ENCODE data around the gene ATP11C. TPM values are rescaled to one million over a fixed set of nuclear protein-coding genes. Genes with fewer than 3 reads are reported as not detected.

ATP11C gene
- total and polyA plus RNA-seq, 2 of the 4 experiments (the other 2 are of a cell fraction): 19.3 to 40.0 TPM

DNA sequence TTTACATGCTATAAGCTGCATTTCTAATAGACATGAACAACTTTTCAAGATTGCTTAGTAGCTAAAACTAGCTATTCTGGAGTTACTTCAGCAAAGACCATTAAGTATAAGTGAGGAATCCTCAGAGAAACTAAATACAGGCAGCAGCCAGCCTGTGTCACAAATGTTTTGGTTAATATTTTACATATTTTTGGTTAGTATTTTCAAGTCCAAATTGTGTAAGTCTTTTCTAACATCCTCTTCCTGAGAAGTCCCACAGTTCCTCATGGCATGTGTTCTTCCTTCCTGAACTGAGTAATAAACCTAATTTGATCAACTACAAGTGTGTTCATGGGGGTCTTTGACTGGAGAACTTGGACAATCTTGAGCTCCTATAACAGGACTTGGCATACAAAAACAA is 182.5 kb downstream of the ATP11C start:
- intact Hi-C loops (cut with micrococcal nuclease): no loop called here
- no peak overlapping the region for H3K14ac ChIP-seq (replicated peaks; ENCODE audit: low read depth, low read length)

More for the DNA sequence above, 182.5 kb downstream of the ATP11C start:
- H2AK9ac ChIP-seq (replicated peaks; ENCODE audit: low read depth, low read length, poor library complexity): no peak overlapping the region
- H2AK5ac ChIP-seq (ENCODE audit: low read depth, low read length): no peak overlapping the region
- H3K56ac ChIP-seq (ENCODE audit: extremely low read depth, insufficient read depth, low read length): no peak overlapping the region
- no peak overlapping the region for H3K4me3 ChIP-seq (ENCODE audit: insufficient read depth, low read depth, low read length)
- no peaks in the 10 kb centered on the region for H3K9me3 ChIP-seq (ENCODE audit: control insufficient read depth, insufficient read depth, low read length)
- no peak overlapping the region for H3K18ac ChIP-seq (ENCODE audit: low read depth, low read length)
- in situ Hi-C loops (cut with MboI; ENCODE audit: low sequenced_read_pairs) (no loop called here), dilution Hi-C loops (cut with HindIII; ENCODE audit: low sequenced_read_pairs, unreplicated experiment) (no loop called here)
- H2BK5ac ChIP-seq (ENCODE audit: low read depth, low read length, poor library complexity, severe bottlenecking): no peak overlapping the region
- no peaks in the 10 kb centered on the region for H4K20me1 ChIP-seq (ENCODE audit: insufficient read depth, low read length)
- no peak overlapping the region for H3K23ac ChIP-seq (ENCODE audit: low read depth, low read length)
- H3K4ac ChIP-seq (ENCODE audit: low read depth, low read length): no peak overlapping the region
- no peaks in the 10 kb centered on the region for H3K27me3 ChIP-seq (ENCODE audit: control insufficient read depth, insufficient read depth, low read length)
- H3K9ac ChIP-seq (ENCODE audit: low read depth, low read length): no peak overlapping the region
- H2AFZ ChIP-seq (replicated peaks; ENCODE audit: low read length, poor library complexity): no peak overlapping the region
- no peak overlapping the region for H2BK20ac ChIP-seq (ENCODE audit: low read depth, low read length)
- H4K5ac ChIP-seq (ENCODE audit: low read depth, low read length): no peak overlapping the region
- no peaks in the 10 kb centered on the region; a peak in 1 of 4 replicates for H3K79me1 ChIP-seq (ENCODE audit: low read depth in 1 of 2, low read length in 2 of 2)
- H3K4me2 ChIP-seq (ENCODE audit: low read depth, low read length): no peak overlapping the region
- no peak overlapping the region for H3K27ac ChIP-seq (ENCODE audit: insufficient read depth, low read length)
- peak; percentile 2 for DNase-seq
- H3K9me1 ChIP-seq (ENCODE audit: insufficient read depth, low read length): no peaks in the 10 kb centered on the region; the same call in 1 of the 2 replicates
- H2BK120ac ChIP-seq (ENCODE audit: low read depth, low read length): no peak overlapping the region
- no peak overlapping the region for H4K91ac ChIP-seq (ENCODE audit: insufficient read depth, low read depth, low read length)
- no peak overlapping the region for H4K8ac ChIP-seq (ENCODE audit: low read depth in 2 of 2, low read length in 2 of 2)
- H2BK15ac ChIP-seq (ENCODE audit: low read depth, low read length): no peak overlapping the region
- POLR2A ChIA-PET (ENCODE audit: unreplicated experiment): no interaction called here
- TF ChIP-seq MXI1 (IDR thresholded peaks at IDR 0.05; ENCODE audit: borderline replicate concordance, low read depth, low read length) (no peak), BHLHE40 (IDR thresholded peaks at IDR 0.05; ENCODE audit: low read depth, low read length) (no peak), SMC3 (IDR thresholded peaks at IDR 0.05; ENCODE audit: low read depth, low read length) (no peak), POLR2A (IDR thresholded peaks at IDR 0.05; ENCODE audit: low read depth, low read length) (no peak), RFX5 (IDR thresholded peaks at IDR 0.05; ENCODE audit: low read depth, low read length) (no peak), CHD1 (IDR thresholded peaks at IDR 0.05; ENCODE audit: low read depth, low read length) (no peak), RAD21 (IDR thresholded peaks at IDR 0.05; ENCODE audit: low read length) (no peak), CEBPB (IDR thresholded peaks at IDR 0.05; ENCODE audit: low read depth, low read length) (no peak), MAFK (IDR thresholded peaks at IDR 0.05; ENCODE audit: low read depth, low read length) (no peak), FOS (IDR thresholded peaks at IDR 0.05; ENCODE audit: low read depth, low read length) (no peak), RCOR1 (IDR thresholded peaks at IDR 0.05; ENCODE audit: insufficient replicate concordance, low read length) (no peak)
- TF ChIP-seq, protein P1, sequence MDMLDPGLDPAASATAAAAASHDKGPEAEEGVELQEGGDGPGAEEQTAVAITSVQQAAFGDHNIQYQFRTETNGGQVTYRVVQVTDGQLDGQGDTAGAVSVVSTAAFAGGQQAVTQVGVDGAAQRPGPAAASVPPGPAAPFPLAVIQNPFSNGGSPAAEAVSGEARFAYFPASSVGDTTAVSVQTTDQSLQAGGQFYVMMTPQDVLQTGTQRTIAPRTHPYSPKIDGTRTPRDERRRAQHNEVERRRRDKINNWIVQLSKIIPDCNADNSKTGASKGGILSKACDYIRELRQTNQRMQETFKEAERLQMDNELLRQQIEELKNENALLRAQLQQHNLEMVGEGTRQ (IDR thresholded peaks at IDR 0.05; ENCODE audit: low read depth, low read length): no peak
- TF ChIP-seq, protein P2, sequence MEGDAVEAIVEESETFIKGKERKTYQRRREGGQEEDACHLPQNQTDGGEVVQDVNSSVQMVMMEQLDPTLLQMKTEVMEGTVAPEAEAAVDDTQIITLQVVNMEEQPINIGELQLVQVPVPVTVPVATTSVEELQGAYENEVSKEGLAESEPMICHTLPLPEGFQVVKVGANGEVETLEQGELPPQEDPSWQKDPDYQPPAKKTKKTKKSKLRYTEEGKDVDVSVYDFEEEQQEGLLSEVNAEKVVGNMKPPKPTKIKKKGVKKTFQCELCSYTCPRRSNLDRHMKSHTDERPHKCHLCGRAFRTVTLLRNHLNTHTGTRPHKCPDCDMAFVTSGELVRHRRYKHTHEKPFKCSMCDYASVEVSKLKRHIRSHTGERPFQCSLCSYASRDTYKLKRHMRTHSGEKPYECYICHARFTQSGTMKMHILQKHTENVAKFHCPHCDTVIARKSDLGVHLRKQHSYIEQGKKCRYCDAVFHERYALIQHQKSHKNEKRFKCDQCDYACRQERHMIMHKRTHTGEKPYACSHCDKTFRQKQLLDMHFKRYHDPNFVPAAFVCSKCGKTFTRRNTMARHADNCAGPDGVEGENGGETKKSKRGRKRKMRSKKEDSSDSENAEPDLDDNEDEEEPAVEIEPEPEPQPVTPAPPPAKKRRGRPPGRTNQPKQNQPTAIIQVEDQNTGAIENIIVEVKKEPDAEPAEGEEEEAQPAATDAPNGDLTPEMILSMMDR (conservative IDR thresholded peaks at IDR 0.05; ENCODE audit: low read depth, low read length): no peak
- TF ChIP-seq, protein P3, sequence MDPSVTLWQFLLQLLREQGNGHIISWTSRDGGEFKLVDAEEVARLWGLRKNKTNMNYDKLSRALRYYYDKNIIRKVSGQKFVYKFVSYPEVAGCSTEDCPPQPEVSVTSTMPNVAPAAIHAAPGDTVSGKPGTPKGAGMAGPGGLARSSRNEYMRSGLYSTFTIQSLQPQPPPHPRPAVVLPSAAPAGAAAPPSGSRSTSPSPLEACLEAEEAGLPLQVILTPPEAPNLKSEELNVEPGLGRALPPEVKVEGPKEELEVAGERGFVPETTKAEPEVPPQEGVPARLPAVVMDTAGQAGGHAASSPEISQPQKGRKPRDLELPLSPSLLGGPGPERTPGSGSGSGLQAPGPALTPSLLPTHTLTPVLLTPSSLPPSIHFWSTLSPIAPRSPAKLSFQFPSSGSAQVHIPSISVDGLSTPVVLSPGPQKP (IDR thresholded peaks at IDR 0.05; ENCODE audit: borderline replicate concordance, low read depth, low read length): no peak
- BruUV-seq (replicated peaks): no TSS peak
- H3K4me1 ChIP-seq (ENCODE audit: control insufficient read depth, insufficient read depth, low read length): no peaks in the 10 kb centered on the region
- CTCF ChIA-PET: no interaction called here
- no peaks in the 10 kb centered on the region for H3K36me3 ChIP-seq (ENCODE audit: control insufficient read depth, insufficient read depth, low read length)
- ATAC-seq (ENCODE audit: low read depth): peak; percentile 42
